ENCODE data around the gene IL18RAP. TPM values are rescaled to one million over a fixed set of nuclear protein-coding genes. Genes with fewer than 3 reads are reported as not detected.

The IL18RAP gene
- total RNA-seq, 1 experiment from 2014 or later: not detected

- H3K4me1 Mint-ChIP-seq: no peaks in the 10 kb centered on the region; a peak in 1 of 4 replicates
- Histone ChIP-seq H3K23ac (ENCODE audit: insufficient read length, low read depth, low read length) (no peak overlapping the region), H3K23me2 (ENCODE audit: insufficient read length, low read depth, low read length, poor library complexity, severe bottlenecking) (no peaks in the 10 kb centered on the region), H3K14ac (ENCODE audit: insufficient read depth, low read length) (no peak overlapping the region), H2BK20ac (ENCODE audit: low read depth, low read length, poor library complexity, severe bottlenecking) (no peak overlapping the region), H4K8ac (replicated peaks; ENCODE audit: insufficient read length, low read depth, low read length) (no peak overlapping the region), H4K91ac (ENCODE audit: insufficient read length, low read depth, low read length) (no peak overlapping the region), H4K5ac (ENCODE audit: insufficient read length, low read depth, low read length) (no peak overlapping the region), H3K4me1 (ENCODE audit: insufficient read depth, low read length) (no peaks in the 10 kb centered on the region), H3K9ac (ENCODE audit: extremely low read depth, insufficient read length, low read length) (no peak overlapping the region), H3K27me3 (ENCODE audit: insufficient read depth, low read length) (no peaks in the 10 kb centered on the region), H2AFZ (ENCODE audit: low read length) (no peak overlapping the region), H2BK5ac (ENCODE audit: insufficient read length, low read length) (no peak overlapping the region), H2BK12ac (ENCODE audit: insufficient read length, low read depth, low read length) (no peak overlapping the region), H3K27ac (ENCODE audit: insufficient read length, low read depth, low read length) (no peak overlapping the region), H3K79me1 (ENCODE audit: insufficient read depth, low read depth, low read length, poor library complexity, severe bottlenecking) (no peaks in the 10 kb centered on the region), H3K18ac (ENCODE audit: insufficient read length, low read depth, low read length) (no peak overlapping the region), H2BK120ac (ENCODE audit: low read depth, low read length, poor library complexity, severe bottlenecking) (no peak overlapping the region), H3K4me2 (ENCODE audit: insufficient read depth, insufficient read length, low read length) (no peak overlapping the region), H2AK5ac (ENCODE audit: insufficient read length, low read length) (no peak overlapping the region), H2BK15ac (ENCODE audit: low read depth, low read length) (no peak overlapping the region), H3K56ac (ENCODE audit: insufficient read length, low read depth, low read length) (no peak overlapping the region), H3K79me2 (ENCODE audit: insufficient read depth, low read length) (no peaks in the 10 kb centered on the region), H3K4ac (ENCODE audit: low read depth, low read length) (no peak overlapping the region), H3T11ph (ENCODE audit: low read length) (no peak overlapping the region), H4K20me1 (ENCODE audit: control insufficient read depth, insufficient read depth, insufficient read length) (no peaks in the 10 kb centered on the region), H3K9me3 (ENCODE audit: control insufficient read depth, low read depth, low read length) (no peaks in the 10 kb centered on the region)
- H3K36me3 Mint-ChIP-seq (ENCODE audit: insufficient read depth in 1 of 3, low read depth in 3 of 3): no peaks in the 10 kb centered on the region
- H3K27me3 Mint-ChIP-seq (ENCODE audit: low read depth): peaks cover 2% of the 10 kb centered on the region; the same call in 1 of the 2 replicates
- H3K27ac Mint-ChIP-seq: no peak overlapping the region
- DNase-seq: no peak
- WGBS (ENCODE audit: extremely low coverage, insufficient read length, low lambda C conversion rate): no CpG with 5 or more reads among the region's 13 CpGs
- no peak overlapping the region for H3K4me3 Mint-ChIP-seq
- TF ChIP-seq CTCF (conservative IDR thresholded peaks at IDR 0.05): peak; percentile 79
- no peaks in the 10 kb centered on the region for H3K9me3 Mint-ChIP-seq
Measured at GRCh38 chr2:102442967-102443828, 20.2 kb downstream of the IL18RAP start.
